ENCODE measurements around the gene GRK6. TPM values are rescaled to one million over a fixed set of nuclear protein-coding genes. Genes with fewer than 3 reads are reported as not detected.

GRK6 gene
- total RNA-seq, 1 experiment from 2014 or later = 60.9 TPM

- in situ Hi-C loops (cut with HindIII; ENCODE audit: low pct_unique_long_range_greater_than_20kb, low sequenced_read_pairs) = no loop called here
- DNase-seq (ENCODE audit: low read depth) = no peak
These were observed 31.6 kb downstream of the GRK6 start for GRCh38 chr5:177457852-177458681.

GRCh38 chr5:177458912-177459350, 32.5 kb downstream of the GRK6 start:
- in situ Hi-C loops (cut with HindIII; ENCODE audit: low pct_unique_long_range_greater_than_20kb, low sequenced_read_pairs) = no loop called here
- DNase-seq (ENCODE audit: low read depth) = no peak

- DNase-seq (ENCODE audit: low read depth) = no peak
- in situ Hi-C loops (cut with HindIII; ENCODE audit: low pct_unique_long_range_greater_than_20kb, low sequenced_read_pairs) = no loop called here
These were observed 32.9 kb downstream of the GRK6 start for GRCh38 chr5:177459357-177459756.

- no peak for DNase-seq (ENCODE audit: low read depth)
- in situ Hi-C loops (cut with HindIII; ENCODE audit: low pct_unique_long_range_greater_than_20kb, low sequenced_read_pairs) = no loop called here
These were observed 33.5 kb downstream of the GRK6 start for GRCh38 chr5:177459819-177460628.

GRCh38 chr5:177462021-177462670, 35.7 kb downstream of the GRK6 start:
- in situ Hi-C loops (cut with HindIII; ENCODE audit: low pct_unique_long_range_greater_than_20kb, low sequenced_read_pairs) = no loop called here
- DNase-seq (ENCODE audit: low read depth) = no peak

GRCh38 chr5:177465044-177465443, 38.6 kb downstream of the GRK6 start:
- in situ Hi-C loops (cut with HindIII; ENCODE audit: low pct_unique_long_range_greater_than_20kb, low sequenced_read_pairs) = no loop called here
- no peak for DNase-seq (ENCODE audit: low read depth)

- in situ Hi-C loops (cut with HindIII; ENCODE audit: low pct_unique_long_range_greater_than_20kb, low sequenced_read_pairs) = no loop called here
- no peak for DNase-seq (ENCODE audit: low read depth)
These were observed 40.4 kb downstream of the GRK6 start for GRCh38 chr5:177466861-177467260.

- DNase-seq (ENCODE audit: low read depth) = no peak
- in situ Hi-C loops (cut with HindIII; ENCODE audit: low pct_unique_long_range_greater_than_20kb, low sequenced_read_pairs) = no loop called here
These were observed 41.0 kb downstream of the GRK6 start for GRCh38 chr5:177467436-177467835.

- in situ Hi-C loops (cut with HindIII; ENCODE audit: low pct_unique_long_range_greater_than_20kb, low sequenced_read_pairs) = no loop called here
These were observed 41.8 kb downstream of the GRK6 start for GRCh38 chr5:177468329-177468684.

GRCh38 chr5:177468685-177469628, 42.5 kb downstream of the GRK6 start:
- DNase-seq (ENCODE audit: low read depth) = no peak
- in situ Hi-C loops (cut with HindIII; ENCODE audit: low pct_unique_long_range_greater_than_20kb, low sequenced_read_pairs) = no loop called here

More at GRCh38 chr5:177468329-177468684, 41.8 kb downstream of the GRK6 start:
- DNase-seq (ENCODE audit: low read depth) = no peak

- in situ Hi-C loops (cut with HindIII; ENCODE audit: low pct_unique_long_range_greater_than_20kb, low sequenced_read_pairs) = no loop called here
- no peak for DNase-seq (ENCODE audit: low read depth)
These were observed 43.5 kb downstream of the GRK6 start for GRCh38 chr5:177469750-177470525.

- no peak for DNase-seq (ENCODE audit: low read depth)
- in situ Hi-C loops (cut with HindIII; ENCODE audit: low pct_unique_long_range_greater_than_20kb, low sequenced_read_pairs) = no loop called here
These were observed 44.5 kb downstream of the GRK6 start for GRCh38 chr5:177470759-177471536.

GRCh38 chr5:177471610-177472356, 45.3 kb downstream of the GRK6 start:
- in situ Hi-C loops (cut with HindIII; ENCODE audit: low pct_unique_long_range_greater_than_20kb, low sequenced_read_pairs) = no loop called here
- DNase-seq (ENCODE audit: low read depth) = no peak

GRCh38 chr5:177472460-177473442, 46.3 kb downstream of the GRK6 start:
- DNase-seq (ENCODE audit: low read depth) = no peak
- in situ Hi-C loops (cut with HindIII; ENCODE audit: low pct_unique_long_range_greater_than_20kb, low sequenced_read_pairs) = no loop called here

GRCh38 chr5:177473443-177474001, 47.0 kb downstream of the GRK6 start, which contains the start of gene DBN1:
DBN1 (minus strand) TSS chr5:177473634; CDS start chr5:177473521, 113 bp downstream.
- no peak for DNase-seq (ENCODE audit: low read depth)
- in situ Hi-C loops (cut with HindIII; ENCODE audit: low pct_unique_long_range_greater_than_20kb, low sequenced_read_pairs) = no loop called here
